Vagina (tissue), 2 donors: ENCODE results near the gene APOB. TPM values are rescaled to one million over a fixed set of nuclear protein-coding genes. Genes with fewer than 3 reads are reported as not detected.

Experiments
- DNase-seq, 2 donors: peaks; one replicate each; pipeline ENCODE4 v3.0.0-alpha.2; 2017; ENCODE audit errors: extremely low spot score in 2 of 2
- H3K27ac ChIP-seq: fragments of 200-600 bp; sonication (generic); one replicate; pipeline ENCODE4 v1.5.1; 2019
- H3K27me3 ChIP-seq: fragments of 200-600 bp; sonication (generic); one replicate; pipeline ENCODE4 v1.5.1; 2019
- H3K36me3 ChIP-seq, 2 donors: fragments of 200-600 bp; sonication (generic); one replicate each; pipeline ENCODE4 v1.5.1; 2017 to 2019
- H3K4me1 ChIP-seq: fragments of 200-600 bp; sonication (generic); one replicate; pipeline ENCODE4 v1.5.1; 2019
- H3K4me3 ChIP-seq, 2 donors: fragments of 200-600 bp; sonication (generic); 1 replicate in 1 of 2; 2 replicates in 1 of 2; pipeline ENCODE4 v1.5.1; 2016 to 2019
- H3K9me3 ChIP-seq: fragments of 200-600 bp; sonication (generic); one replicate; pipeline ENCODE4 v1.5.1; 2019
- POLR2A ChIP-seq, 2 donors: fragments of 450-650 bp; IDR thresholded peaks; one replicate each; pipeline ENCODE4 v1.6.1; 2017; ENCODE audit warnings: antibody characterized with exemption in 2 of 2, mild to moderate bottlenecking in 2 of 2, moderate library complexity in 2 of 2
- POLR2AphosphoS5 ChIP-seq, 2 donors: sonication (generic); formaldehyde crosslinking; IDR thresholded peaks; one replicate each; pipeline ENCODE4 v1.9.0; 2017; ENCODE audit warnings: antibody characterized with exemption in 2 of 2, mild to moderate bottlenecking in 2 of 2, low read depth in 1 of 2; ENCODE audit not compliant: insufficient read depth in 1 of 2
- intact Hi-C: fragments of 100-400 bp; cut with DNase I; formaldehyde crosslinking; loops from one replicate; pipeline ENCODE4 v1.15.1; 2023
- total RNA-seq: library from RNA; depleted of rRNA; stranded (reverse); fragments of >200 nt; gene quantifications from one replicate; pipeline ENCODE4 v1.2.3, GENCODE V29; 2016
- TF ChIP-seq, protein P1 (sequence below), 3 experiments: fragments of 450-650 bp in 2 of 3; fragments of 200-600 bp in 1 of 3; sonication (generic) in 1 of 3; IDR thresholded peaks; one replicate each; pipeline ENCODE4 v1.5.1; 2017 to 2019; ENCODE audit warnings: antibody characterized with exemption in 3 of 3, mild to moderate bottlenecking in 2 of 3, moderate library complexity in 2 of 3

APOB gene
- total RNA-seq, 1 donor from 2014 or later, result not detected

DNA sequence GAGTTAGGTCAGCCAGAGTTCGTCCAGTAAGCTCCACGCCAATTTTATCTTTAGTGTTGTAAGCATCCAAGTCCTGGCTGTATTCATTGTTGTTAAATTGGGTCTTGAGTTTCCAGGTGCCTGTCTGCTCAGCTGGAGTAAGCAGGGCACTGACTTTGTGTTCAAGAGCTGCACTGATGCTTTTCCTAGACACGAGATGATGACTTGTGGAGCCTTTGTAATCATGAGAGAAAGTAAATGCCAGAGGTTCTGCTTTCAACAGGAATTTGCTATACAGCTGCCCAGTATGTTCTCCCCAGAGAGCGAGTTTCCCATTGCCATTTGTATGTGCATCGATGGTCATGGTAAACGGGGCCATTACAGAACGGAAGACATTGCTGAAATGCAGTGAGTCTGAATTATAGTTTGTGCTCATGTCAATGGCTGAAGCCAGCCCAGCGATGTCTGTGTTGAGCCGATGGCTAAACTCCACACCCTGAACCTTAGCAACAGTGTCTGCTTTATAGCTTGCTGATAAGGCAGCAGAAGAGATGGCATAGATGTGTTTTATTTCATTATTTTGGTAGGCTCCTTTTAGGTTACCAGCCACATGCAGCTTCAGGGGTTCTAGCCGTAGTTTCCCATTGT lies 32.9 kb downstream of the APOB start:
- TF ChIP-seq POLR2A (IDR thresholded peaks at IDR 0.05) (no peak), POLR2AphosphoS5 (IDR thresholded peaks at IDR 0.05; ENCODE audit: insufficient read depth in 1 of 2, low read depth in 1 of 2) (no peak)
- TF ChIP-seq, protein P1, sequence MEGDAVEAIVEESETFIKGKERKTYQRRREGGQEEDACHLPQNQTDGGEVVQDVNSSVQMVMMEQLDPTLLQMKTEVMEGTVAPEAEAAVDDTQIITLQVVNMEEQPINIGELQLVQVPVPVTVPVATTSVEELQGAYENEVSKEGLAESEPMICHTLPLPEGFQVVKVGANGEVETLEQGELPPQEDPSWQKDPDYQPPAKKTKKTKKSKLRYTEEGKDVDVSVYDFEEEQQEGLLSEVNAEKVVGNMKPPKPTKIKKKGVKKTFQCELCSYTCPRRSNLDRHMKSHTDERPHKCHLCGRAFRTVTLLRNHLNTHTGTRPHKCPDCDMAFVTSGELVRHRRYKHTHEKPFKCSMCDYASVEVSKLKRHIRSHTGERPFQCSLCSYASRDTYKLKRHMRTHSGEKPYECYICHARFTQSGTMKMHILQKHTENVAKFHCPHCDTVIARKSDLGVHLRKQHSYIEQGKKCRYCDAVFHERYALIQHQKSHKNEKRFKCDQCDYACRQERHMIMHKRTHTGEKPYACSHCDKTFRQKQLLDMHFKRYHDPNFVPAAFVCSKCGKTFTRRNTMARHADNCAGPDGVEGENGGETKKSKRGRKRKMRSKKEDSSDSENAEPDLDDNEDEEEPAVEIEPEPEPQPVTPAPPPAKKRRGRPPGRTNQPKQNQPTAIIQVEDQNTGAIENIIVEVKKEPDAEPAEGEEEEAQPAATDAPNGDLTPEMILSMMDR (IDR thresholded peaks at IDR 0.05), result no peak
- H3K4me1 ChIP-seq, result no peaks in the 10 kb centered on the region
- H3K9me3 ChIP-seq, result no peaks in the 10 kb centered on the region

DNA sequence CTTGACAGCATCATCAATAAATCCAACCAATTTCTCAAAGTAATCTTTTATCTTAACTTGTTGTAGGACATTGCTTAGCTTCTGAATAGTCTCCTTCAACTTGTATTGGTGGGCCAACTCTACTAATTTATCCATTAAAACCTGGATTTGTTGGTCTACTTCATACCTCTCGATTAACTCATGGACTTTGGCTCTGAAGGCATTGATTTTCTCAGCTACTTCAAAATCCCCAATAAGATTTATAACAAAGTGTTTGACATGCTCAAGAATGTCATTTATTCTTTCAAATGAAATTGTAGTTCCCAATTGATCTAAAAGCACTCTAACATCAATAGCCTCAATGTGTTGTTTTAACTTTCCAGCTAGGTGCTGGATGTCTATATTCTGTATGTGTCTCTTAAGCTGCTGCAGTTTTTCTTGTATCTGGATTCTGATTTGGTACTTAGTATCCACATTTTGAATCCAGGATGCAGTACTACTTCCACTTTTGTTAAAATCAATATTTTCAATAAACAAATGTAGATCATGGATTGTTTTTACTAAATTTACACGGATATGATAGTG lies 34.1 kb downstream of the APOB start:
- no peak overlapping the region for H3K4me3 ChIP-seq
- intact Hi-C loops, result no loop called here
- H3K27me3 ChIP-seq, result no peaks in the 10 kb centered on the region
- H3K27ac ChIP-seq, result no peak overlapping the region
- no peak for DNase-seq
- H3K36me3 ChIP-seq, result no peaks in the 10 kb centered on the region
- H3K4me1 ChIP-seq, result no peaks in the 10 kb centered on the region
- TF ChIP-seq POLR2AphosphoS5 (IDR thresholded peaks at IDR 0.05; ENCODE audit: insufficient read depth in 1 of 2, low read depth in 1 of 2) (no peak), POLR2A (IDR thresholded peaks at IDR 0.05) (no peak)
- TF ChIP-seq, protein P1 (IDR thresholded peaks at IDR 0.05), result no peak
- no peaks in the 10 kb centered on the region for H3K9me3 ChIP-seq

More for the DNA sequence above, 32.9 kb downstream of the APOB start:
- intact Hi-C loops, result no loop called here
- no peak overlapping the region for H3K4me3 ChIP-seq
- no peaks in the 10 kb centered on the region for H3K27me3 ChIP-seq
- H3K27ac ChIP-seq, result no peak overlapping the region
- no peaks in the 10 kb centered on the region for H3K36me3 ChIP-seq
- DNase-seq, result no peak

DNA sequence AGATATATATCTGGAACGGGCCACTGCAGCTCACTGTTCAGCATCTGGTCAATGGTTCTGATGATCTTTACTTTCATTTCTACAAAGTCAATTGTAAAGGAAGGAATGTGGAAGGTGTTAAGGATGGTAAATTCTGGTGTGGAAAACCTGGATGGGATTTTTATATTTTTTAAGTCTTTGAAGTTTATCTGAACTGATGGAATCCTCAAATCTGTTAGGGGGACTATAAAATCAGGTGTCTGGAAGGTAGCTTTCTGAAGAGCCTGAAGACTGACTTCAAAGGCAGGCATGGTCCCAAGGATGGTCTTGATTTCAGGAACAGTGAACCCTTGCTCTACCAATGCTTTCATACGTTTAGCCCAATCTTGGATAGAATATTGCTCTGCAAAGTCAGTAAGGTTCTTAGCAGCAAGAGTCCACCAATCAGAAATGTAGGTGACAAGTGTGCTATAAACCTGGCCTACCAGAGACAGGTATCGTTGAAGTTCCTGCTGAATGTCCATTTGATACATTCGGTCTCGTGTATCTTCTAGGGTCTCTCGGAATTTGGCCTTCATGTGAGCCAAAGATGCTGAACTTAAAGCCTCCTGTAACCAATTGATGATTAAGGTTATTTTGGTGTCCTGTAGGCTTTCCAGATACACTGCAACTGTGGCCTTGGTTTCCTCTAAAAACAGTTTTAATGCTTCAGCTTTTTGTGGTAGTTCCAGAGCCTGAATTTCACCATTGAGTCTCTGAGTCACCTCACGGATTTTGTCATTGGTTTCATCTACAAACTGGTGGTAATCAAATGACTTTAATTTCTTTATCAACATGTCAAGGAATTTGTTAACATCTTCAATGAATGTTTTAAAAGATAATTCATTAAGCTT lies 34.8 kb downstream of the APOB start:
- no peak overlapping the region for H3K27ac ChIP-seq
- no peak overlapping the region for H3K4me3 ChIP-seq
- intact Hi-C loops, result no loop called here
- H3K36me3 ChIP-seq, result no peaks in the 10 kb centered on the region
- no peak for TF ChIP-seq POLR2AphosphoS5 (IDR thresholded peaks at IDR 0.05; ENCODE audit: insufficient read depth in 1 of 2, low read depth in 1 of 2)
- TF ChIP-seq POLR2A (IDR thresholded peaks at IDR 0.05), result no peak
- TF ChIP-seq, protein P1 (IDR thresholded peaks at IDR 0.05), result no peak
- H3K27me3 ChIP-seq, result no peaks in the 10 kb centered on the region
- DNase-seq, result no peak
- no peaks in the 10 kb centered on the region for H3K9me3 ChIP-seq
- H3K4me1 ChIP-seq, result no peaks in the 10 kb centered on the region

DNA sequence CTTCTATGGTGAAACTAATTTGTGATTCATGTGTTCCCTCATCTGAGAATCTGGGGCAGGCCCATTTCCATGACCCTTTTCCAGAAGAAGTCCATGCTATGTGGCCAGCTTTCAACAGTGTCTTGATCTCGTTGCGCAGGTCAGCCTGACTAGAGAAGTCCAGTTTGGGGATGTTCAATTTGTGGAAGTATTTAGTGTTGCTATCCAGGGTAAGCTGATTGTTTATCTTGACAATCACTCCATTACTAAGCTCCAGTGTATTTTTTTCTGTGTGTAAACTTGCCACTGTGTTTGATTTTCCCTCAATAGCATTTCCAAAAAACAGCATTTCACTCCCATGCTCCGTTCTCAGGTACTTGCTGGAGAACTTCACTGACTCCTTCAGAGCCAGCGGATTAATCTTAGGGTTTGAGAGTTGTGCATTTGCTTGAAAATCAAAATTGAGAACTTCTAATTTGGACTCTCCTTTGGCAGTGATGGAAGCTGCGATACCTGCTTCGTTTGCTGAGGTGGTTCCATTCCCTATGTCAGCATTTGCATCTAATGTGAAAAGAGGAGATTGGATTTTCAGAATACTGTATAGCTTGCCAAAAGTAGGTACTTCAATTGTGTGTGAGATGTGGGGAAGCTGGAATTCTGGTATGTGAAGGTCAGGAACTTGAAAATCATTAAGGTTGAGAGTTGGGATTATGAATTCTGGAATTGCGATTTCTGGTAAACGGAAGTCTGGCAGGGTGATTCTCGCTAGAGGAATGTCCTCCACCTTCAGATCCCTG lies 35.7 kb downstream of the APOB start:
- DNase-seq, result no peak
- H3K4me3 ChIP-seq, result no peak overlapping the region
- no peaks in the 10 kb centered on the region for H3K4me1 ChIP-seq
- no peak for TF ChIP-seq POLR2AphosphoS5 (IDR thresholded peaks at IDR 0.05; ENCODE audit: insufficient read depth in 1 of 2, low read depth in 1 of 2)
- no peak for TF ChIP-seq POLR2A (IDR thresholded peaks at IDR 0.05)
- TF ChIP-seq, protein P1 (IDR thresholded peaks at IDR 0.05), result no peak
- H3K27me3 ChIP-seq, result no peaks in the 10 kb centered on the region
- no peaks in the 10 kb centered on the region for H3K9me3 ChIP-seq
- intact Hi-C loops, result no loop called here
- H3K27ac ChIP-seq, result no peak overlapping the region
- no peaks in the 10 kb centered on the region for H3K36me3 ChIP-seq
